GM21526 (cell line): ENCODE data around the gene NPHP4.

Experiments
- ATAC-seq: cut with Tn5 transposase; IDR thresholded peaks from one replicate; pipeline ENCODE4 v1.9.1; 2021; ENCODE audit warnings: moderate library complexity; ENCODE audit not compliant: unreplicated experiment, low FRiP score

The NPHP4 gene

DNA sequence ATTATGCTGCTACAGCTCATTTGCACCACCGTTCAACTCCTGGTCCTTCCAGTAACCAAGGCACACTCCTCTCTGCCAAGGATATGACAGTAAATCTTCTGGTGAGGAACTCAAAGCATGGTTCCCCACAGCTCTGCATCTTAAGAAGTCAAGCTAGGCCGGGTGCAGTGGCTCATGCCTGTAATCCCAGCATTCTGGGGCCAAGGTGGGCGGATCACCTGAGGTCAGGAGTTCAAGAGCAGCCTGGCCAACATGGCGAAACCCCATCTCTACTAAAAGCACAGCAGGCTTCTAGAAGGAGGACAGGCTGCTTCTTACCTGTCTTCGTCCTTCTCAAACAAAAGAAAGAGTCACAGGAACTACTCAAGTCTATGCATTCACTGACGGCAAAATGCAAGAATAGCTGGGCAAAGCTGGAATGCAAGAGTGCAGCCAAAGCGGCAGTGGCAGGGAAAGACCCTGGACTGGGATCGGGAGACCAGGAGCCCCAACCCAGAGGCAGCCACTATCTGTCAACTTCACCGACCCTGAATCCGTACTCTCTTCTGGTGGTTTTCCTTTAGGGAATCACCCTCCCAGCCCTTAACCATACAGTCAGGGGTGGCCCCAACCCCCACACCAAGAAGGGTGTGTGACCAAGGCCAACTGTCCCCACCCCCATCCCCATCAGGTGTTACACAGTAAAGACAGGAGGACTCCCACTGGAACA, 75.5 kb downstream of the NPHP4 start:
- no peak for ATAC-seq

DNA sequence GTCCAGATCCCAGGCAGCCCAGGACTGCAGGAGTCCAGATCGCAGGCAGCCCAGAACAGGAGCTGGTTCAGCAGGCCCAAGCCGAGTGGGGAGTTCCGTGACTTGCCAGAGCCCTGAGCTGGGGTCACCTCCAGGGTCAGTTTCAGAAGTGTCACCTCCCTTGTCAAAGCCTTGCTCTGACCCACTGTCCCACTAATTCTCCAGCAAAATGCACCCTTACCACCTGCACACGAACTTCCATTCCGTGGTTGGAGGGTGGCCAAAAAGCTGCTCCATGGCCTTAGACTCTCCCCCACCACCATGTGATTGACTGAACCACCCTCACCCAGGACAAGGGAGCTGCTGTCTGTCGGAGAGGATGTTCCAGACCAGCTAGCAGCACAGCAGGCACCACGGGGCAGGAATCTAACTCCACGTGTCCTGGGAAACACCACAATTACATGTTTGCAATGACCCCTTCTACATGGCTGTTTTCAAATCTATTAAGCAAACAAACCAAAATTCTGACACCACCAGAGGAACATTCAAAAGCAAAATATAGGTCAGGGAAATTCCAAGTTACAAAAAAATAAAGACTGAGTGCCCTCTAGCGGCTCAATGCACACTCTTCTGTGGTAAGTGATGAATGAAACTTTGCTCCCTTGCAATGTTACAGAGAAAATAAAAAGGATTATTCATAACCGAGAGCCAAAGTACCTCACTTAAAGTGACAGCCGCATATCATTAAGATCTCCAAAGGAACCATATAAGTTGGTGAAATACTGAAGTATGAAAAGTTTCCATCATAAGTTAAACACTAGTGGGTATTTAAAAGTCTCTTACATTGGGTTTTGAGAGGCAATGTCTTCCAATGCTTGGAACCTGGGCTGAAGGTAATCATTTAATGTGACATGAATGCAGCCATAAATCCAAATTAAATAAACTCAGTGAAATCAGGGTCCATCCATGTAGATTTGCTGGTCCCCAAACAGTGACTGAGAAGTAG, 76.3 kb downstream of the NPHP4 start:
- ATAC-seq, result no peak

DNA sequence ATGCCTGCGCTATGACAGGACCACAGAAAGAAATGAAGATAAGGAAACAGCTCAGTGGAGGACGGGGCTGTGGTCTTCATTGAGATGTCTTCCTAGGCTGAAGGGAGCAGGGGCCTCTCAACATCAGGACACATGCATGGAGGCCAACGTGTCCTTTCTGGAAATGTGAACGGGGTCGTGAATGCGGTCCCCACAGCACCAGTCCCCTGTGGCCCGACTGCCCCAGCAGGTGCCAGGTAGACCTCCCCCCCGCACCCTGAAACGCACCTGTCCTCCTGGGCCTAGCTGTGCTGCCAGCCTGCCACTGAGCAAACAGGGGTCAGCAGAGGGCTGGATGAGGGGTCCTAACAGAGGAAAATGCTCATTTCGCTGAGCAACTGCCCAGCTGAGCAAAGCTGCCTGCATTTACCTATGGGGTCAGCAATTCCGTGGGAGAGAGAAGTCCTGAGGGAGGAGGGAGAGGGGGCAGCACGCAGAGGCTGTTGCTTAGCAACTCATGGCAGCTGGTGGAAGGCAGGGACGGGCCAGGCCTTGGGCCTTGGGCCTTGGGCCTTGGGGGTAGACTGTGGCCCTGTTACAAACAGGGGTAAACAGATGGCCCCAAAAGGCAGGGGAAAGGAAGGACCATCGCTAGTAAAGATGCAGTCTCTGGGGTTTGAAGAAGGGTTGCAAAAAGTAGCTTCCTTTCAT, 77.4 kb downstream of the NPHP4 start:
- ATAC-seq, result no peak

DNA sequence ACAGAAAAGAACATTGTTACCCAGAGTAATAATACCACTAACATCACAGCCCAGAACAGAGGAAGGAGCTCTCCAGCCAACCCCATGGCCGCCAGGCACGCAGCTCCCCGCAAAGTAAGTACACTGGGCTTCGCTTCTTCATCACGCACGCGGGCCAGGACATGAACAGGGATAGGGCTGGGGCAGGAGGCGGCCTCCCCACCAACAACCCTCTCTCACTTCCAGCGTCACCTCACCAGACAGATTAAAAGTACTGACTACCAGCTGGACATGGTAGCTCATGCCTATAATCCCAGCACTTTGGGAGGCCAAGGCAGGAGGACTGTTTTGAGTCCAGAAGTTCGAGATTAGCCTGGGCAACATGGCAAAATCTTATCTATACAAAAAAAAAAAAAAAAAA, 78.3 kb downstream of the NPHP4 start:
- no peak for ATAC-seq

DNA sequence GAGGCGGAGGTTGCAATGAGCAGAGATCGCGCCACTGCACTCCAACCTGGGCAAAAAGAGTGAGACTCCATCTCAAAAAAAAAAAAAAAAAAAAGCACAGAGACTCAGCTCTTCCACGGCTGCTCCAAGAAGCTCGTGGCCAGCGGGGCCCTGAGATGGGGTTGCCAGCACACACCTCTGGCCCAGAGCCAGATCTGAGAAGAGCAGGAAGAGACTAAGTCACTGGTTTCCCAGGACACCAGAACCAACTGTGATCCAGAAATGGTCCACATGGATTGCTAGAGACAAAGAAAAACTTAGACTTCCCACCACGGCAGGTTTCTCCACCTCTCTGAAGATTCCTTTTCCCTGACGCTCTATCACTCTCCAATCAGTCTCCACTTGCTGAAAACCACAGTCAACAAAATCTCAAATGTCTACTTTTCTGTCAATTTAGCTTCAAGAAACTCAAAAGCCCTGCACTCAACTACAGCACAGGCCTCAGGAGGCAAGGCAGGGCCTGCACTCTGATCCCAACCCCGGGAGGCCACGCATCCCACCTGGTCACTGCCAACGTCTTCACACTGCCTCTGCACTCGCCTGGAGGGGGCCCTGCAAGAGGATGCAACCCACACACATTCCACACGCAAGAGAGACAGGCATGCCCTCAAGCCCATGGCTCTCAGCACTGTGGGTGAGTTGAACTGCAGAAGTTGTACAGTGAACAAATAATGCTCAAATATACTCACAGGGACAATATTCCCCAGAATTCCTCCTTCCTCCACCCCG, 79.0 kb downstream of the NPHP4 start:
- no peak for ATAC-seq

DNA sequence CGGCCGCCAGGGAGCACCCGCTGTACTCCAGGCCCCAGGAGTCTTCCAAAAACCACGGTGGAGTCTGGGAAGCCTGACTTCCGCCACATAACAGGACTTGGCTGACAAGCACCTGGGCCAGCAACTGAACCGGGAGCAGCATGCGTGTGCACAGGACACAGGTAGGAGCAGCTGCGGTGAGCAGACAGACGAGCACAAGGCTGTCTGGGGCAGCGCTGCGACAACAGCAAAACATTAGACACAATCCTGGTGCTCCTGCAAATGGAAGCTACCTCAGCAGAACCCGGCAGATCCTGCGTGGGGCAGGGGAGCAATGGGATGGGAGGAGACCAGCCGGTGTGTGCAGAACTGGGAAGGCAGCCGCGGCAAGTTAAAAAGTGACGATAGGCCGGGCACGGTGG, 80.4 kb downstream of the NPHP4 start:
- ATAC-seq, result no peak

GRCh38 chr1:5911157-5911556, 81.1 kb downstream of the NPHP4 start:
- no peak for ATAC-seq

- no peak for ATAC-seq
Measured at GRCh38 chr1:5910666-5911065, 81.6 kb downstream of the NPHP4 start.

- ATAC-seq, result no peak
Measured at GRCh38 chr1:5910276-5910620, 82.0 kb downstream of the NPHP4 start.

DNA sequence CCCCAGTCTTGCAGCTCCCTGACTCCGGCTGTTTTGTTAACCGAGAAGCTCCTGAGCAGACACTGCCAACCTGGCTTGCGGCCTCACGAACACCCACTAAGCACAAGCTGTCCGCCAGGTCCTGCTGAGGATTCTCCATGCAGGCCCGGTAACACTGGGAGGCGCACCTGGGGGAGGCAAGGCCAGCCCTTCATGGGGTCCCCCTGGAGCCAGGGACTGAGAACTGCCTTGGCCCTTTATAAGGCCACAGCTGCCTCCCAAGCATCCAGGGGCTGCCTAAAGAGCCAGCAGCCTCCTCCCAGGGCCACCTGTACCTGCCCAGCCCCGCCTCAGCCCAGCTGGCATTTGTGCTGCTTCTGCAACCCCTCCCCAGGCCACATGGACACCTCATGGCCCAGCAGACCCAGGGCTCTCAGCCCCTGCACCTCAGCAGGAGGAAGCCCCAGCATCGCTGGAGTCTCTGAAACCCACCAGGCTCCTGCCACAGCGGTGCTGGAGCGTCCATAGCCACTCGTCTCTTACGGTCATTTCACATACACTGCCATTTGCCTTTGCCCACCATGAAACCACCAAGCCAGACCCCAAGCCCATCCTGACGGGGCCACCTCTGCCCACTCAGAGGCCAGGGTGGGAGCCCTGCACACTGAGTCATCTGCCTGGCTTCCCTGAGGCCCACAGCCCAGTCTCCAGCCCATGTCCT, 82.5 kb downstream of the NPHP4 start:
- no peak for ATAC-seq

DNA sequence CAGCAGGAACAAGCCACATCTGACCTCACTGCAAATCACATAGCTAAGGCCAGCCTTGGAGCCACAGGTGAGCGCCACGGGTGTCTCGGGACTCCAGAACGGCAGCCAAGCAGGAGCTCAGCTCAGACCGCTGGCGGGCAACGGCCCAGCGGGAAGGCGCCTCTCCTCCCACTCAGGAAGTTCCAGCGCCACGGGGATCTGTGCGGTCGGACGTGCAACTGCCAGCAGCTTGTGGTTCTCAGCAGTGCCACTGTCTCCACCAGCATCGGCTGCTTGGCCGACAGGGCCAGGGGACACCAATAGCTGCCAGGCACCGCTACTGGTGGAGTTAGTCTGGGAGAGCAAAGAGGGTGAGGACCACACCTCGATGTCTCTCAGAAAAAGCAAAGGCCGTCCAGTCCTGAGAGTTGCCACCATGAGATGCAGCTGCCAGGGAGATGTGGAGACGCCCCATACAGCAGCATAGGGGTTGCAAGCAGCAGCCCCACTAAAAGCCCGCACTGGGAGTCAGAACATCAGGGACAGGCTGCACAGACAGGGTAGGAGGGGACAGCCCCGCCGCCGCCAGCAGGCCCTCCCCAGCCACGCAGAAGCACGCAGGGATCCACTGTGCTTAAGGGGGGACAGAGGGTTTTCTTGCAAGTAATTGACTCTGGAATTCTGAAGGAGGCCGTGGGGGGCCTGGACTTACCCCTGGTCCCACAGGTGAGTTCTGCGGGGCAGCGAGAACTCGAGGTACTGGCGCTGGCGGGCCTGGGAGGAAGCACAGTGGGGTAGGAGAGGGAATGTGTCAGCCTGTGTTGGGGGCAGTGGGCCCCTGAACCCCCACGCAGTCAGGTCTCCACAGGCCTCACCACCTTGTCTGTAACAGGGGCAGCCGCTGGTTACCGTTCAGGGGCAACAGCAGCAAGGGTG, 83.5 kb downstream of the NPHP4 start:
- ATAC-seq, result no peak

- no peak for ATAC-seq
Measured at GRCh38 chr1:5907966-5908365, 84.3 kb downstream of the NPHP4 start.

GRCh38 chr1:5907386-5907785, 84.8 kb downstream of the NPHP4 start:
- no peak for ATAC-seq

- no peak for ATAC-seq
Measured at GRCh38 chr1:5906966-5907365, 85.3 kb downstream of the NPHP4 start.

DNA sequence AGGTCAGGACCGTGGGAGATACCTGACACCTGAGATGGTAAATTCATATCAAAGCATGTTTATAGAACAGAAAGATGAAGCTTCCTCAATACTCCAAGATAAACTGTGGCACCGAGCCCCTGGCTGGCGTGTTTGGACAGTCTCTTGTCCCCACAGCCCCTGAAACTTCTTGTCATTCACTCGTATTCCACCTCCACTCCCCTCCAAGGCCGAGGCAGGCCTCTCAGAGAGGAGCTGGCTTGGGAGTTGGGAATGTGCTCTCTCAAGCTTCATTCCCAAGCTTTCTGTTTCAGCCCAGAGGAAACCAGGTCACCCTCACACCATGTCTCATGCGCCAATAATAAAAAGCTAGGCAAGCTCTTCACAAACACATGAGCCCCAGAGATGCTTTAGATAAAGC, 86.1 kb downstream of the NPHP4 start:
- ATAC-seq, result no peak

DNA sequence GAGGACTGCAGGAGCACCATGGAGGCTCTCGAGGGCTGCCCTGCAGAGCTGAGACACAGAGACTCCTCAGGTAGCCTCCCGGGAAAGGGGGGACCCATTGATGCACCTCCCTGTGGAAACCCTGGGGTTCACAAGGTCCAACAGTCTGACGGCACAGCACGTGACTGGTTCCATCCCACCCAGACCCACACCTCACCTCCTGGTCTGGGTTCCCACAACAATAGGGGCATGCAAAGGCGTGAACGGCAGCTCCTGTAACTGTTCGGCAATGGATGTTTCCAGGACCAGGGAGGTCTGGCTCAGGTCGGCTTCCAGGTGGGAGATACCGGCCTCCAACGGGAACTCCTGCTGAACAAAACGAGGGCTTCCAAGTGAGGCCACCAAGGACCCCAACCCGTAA, 86.8 kb downstream of the NPHP4 start:
- ATAC-seq, result no peak

- no peak for ATAC-seq
Measured at GRCh38 chr1:5904551-5904950, 87.7 kb downstream of the NPHP4 start.

GRCh38 chr1:5903680-5904079, 88.5 kb downstream of the NPHP4 start:
- ATAC-seq, result no peak

DNA sequence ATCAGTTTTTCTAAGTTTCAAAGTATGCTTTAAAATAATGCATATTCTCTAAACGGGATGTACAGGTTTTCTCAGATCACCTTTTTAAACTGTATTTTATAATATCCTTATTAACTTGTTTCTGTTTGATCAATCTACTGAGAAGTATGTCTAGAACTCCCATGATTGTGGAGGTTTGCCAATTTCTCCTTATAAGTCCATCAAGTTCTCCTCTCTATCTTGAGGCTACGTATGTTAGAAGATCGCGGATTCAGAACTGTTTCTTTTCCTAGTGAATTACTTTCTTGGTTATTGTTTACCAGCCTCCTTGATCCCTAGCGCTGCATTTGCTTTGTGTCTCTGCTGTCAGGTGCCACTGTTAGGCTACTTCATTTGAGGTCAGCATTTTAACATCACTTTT, 89.2 kb downstream of the NPHP4 start:
- no peak for ATAC-seq
